HEK293 (cell line): ENCODE results near the gene TNFAIP3.

ENCODE experiments used
- CTCF ChIP-seq: fragments of 450-650 bp; formaldehyde crosslinking; IDR thresholded peaks from 2 replicates; pipeline ENCODE4 v1.5.1; 2016; ENCODE audit warnings: missing biosample characterization, missing genetic modification characterization
- IKZF3 ChIP-seq: fragments of 450-650 bp; IDR thresholded peaks from 2 replicates; pipeline ENCODE4 v1.5.0; 2018; ENCODE audit warnings: missing biosample characterization, mild to moderate bottlenecking, missing genetic modification characterization, moderate library complexity
- PBX3 ChIP-seq: sonication (generic); formaldehyde crosslinking; IDR thresholded peaks from 2 replicates; pipeline ENCODE4 v1.8.1; 2022; ENCODE audit warnings: mild to moderate bottlenecking, moderate library complexity, missing genetic modification reagents
- PRDM4 ChIP-seq: fragments of 450-650 bp; formaldehyde crosslinking; IDR thresholded peaks from 2 replicates; pipeline ENCODE4 v1.5.1; 2017; ENCODE audit warnings: missing biosample characterization, missing genetic modification characterization
- REST ChIP-seq: fragments of 450-650 bp; formaldehyde crosslinking; IDR thresholded peaks from 2 replicates; pipeline ENCODE4 v1.5.1; 2016; ENCODE audit warnings: missing biosample characterization, missing genetic modification characterization
- YY1 ChIP-seq: fragments of 450-650 bp; formaldehyde crosslinking; IDR thresholded peaks from 2 replicates; pipeline ENCODE4 v1.5.1; 2018; ENCODE audit warnings: missing biosample characterization, missing genetic modification characterization
- ZFP37 ChIP-seq: fragments of 450-650 bp; formaldehyde crosslinking; IDR thresholded peaks from 2 replicates; pipeline ENCODE4 v1.5.1; 2016; ENCODE audit warnings: missing biosample characterization, missing genetic modification characterization
- ZNF18 ChIP-seq: fragments of 450-650 bp; formaldehyde crosslinking; IDR thresholded peaks from 2 replicates; pipeline ENCODE4 v1.5.1; 2016; ENCODE audit warnings: missing biosample characterization, missing genetic modification characterization
- ZNF280C ChIP-seq: fragments of 450-650 bp; formaldehyde crosslinking; IDR thresholded peaks from 2 replicates; pipeline ENCODE4 v1.5.1; 2016; ENCODE audit warnings: missing biosample characterization, missing genetic modification characterization
- ZNF423 ChIP-seq: fragments of 450-650 bp; formaldehyde crosslinking; IDR thresholded peaks from 2 replicates; pipeline ENCODE4 v1.5.1; 2016; ENCODE audit warnings: missing biosample characterization, missing genetic modification characterization
- ZNF629 ChIP-seq: fragments of 450-650 bp; formaldehyde crosslinking; IDR thresholded peaks from 2 replicates; pipeline ENCODE4 v1.5.1; 2017; ENCODE audit warnings: missing biosample characterization, missing genetic modification characterization
- ZSCAN18 ChIP-seq: fragments of 450-650 bp; formaldehyde crosslinking; IDR thresholded peaks from 2 replicates; pipeline ENCODE4 v1.5.1; 2016; ENCODE audit warnings: missing biosample characterization, missing genetic modification characterization

GRCh38 chr6:137845460-137845859 is 21.6 kb upstream of the TNFAIP3 start:
- TF ChIP-seq ZNF423 (tag by site-specific recombination) = no peak
- no peak for TF ChIP-seq ZNF280C (tag by site-specific recombination)
- TF ChIP-seq ZFP37 = no peak
- TF ChIP-seq ZNF18 (tag by site-specific recombination) = no peak
- 0 out of 2 replicates have a peak, but pooled peaks have one; percentile 26 for TF ChIP-seq CTCF (tag by site-specific recombination)
- no peak for TF ChIP-seq ZSCAN18 (tag by site-specific recombination)
- TF ChIP-seq REST (tag by site-specific recombination) = no peak
- no peak for TF ChIP-seq ZNF629 (tag by site-specific recombination)
- no peak for TF ChIP-seq YY1 (tag by site-specific recombination)
- TF ChIP-seq PRDM4 (tag by site-specific recombination) = no peak
- no peak for TF ChIP-seq IKZF3 (tag by site-specific recombination)
- no peak for TF ChIP-seq PBX3 (CRISPR knock-in tag)
